Endothelial cell of hepatic sinusoid (primary cell): ENCODE results near the gene CMTM6.
"Not testable (repeated sequence)": the region's sequence is repeated elsewhere in the genome, so short reads cannot be mapped to it uniquely, and the experiment has no call there.

Experiments used
- in situ Hi-C: cut with HindIII; loops from 2 replicates; pipeline ENCODE4 v1.10.0; 2017; ENCODE audit warnings: low sequenced_read_pairs

The CMTM6 gene

GRCh38 chr3:32450426-32450825 is 52.2 kb downstream of the CMTM6 start:
- in situ Hi-C loops = no loop called here

DNA sequence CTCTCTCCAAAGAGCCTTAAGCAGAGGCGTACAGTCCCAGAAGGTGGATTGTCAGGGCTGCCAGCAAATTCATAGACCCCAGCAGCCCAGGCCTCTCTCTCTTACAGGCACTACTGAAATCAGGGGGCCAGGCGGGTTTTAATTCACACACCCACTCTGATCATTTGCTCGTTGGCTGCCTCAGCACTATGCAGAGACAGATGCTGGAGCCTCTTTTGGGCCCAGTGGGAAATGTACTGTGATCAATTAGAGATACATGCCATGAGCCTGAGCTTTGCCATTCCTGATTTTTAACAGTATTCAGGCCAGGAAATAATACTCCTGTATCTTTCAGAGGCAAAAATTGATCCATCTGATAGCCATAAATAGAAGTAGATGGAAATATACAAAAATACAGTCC is 53.0 kb downstream of the CMTM6 start:
- in situ Hi-C loops = no loop called here

- in situ Hi-C loops = no loop called here
These were observed 53.8 kb downstream of the CMTM6 start for GRCh38 chr3:32448686-32449474.

GRCh38 chr3:32447865-32448400 is 54.7 kb downstream of the CMTM6 start:
- in situ Hi-C loops = no loop called here

DNA sequence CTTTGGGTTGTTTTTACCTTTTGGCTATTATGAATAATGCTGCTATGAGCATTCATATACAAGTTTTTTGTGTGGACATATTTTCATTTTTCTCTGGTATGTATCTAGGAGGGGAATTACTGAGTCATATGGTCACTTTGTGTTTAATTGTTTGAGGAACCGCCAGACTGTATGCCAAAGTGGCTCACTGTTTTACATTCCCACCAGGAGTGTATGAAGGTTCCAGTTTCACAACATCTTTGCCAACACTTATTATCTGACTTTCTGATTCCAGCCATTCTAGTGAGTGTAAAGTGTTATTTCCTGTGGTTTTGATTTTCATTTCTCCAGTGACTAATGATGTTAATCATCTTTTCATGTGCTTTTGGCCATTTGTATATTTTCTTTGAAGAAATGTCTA is 59.2 kb downstream of the CMTM6 start:
- in situ Hi-C loops = no loop called here

DNA sequence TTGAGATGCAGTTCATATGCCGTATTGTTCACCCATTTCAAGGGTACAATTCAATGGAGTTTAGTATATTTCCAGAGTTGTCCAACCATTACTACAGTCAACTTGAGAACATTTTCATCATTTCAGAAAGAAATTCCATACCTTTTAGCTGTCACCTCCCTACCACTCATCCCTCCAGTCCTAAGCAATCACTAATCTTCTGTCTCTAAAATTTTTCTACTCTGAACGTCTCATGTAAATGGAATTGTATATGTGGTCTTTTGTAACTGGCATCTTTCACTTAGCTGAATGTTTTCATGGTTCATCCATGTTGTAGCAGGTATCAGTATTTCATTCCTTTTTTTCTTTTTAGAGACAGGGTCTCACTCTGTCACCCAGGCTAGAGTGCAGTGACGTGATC is 59.9 kb downstream of the CMTM6 start:
- in situ Hi-C loops = no loop called here

- in situ Hi-C loops = no loop called here
These were observed 61.9 kb downstream of the CMTM6 start for GRCh38 chr3:32440611-32441350.

GRCh38 chr3:32439421-32439820 is 63.2 kb downstream of the CMTM6 start:
- in situ Hi-C loops = not testable (repeated sequence)

- in situ Hi-C loops = no loop called here
These were observed 63.9 kb downstream of the CMTM6 start for GRCh38 chr3:32438596-32439344.

GRCh38 chr3:32437896-32438295 is 64.8 kb downstream of the CMTM6 start:
- in situ Hi-C loops = no loop called here

GRCh38 chr3:32436816-32437189 is 65.8 kb downstream of the CMTM6 start:
- in situ Hi-C loops = no loop called here

GRCh38 chr3:32435911-32436815 is 66.5 kb downstream of the CMTM6 start:
- in situ Hi-C loops = no loop called here

- in situ Hi-C loops = no loop called here
These were observed 68.4 kb downstream of the CMTM6 start for GRCh38 chr3:32434206-32434605.

GRCh38 chr3:32432711-32433530 is 69.7 kb downstream of the CMTM6 start:
- in situ Hi-C loops = no loop called here

- in situ Hi-C loops = no loop called here
These were observed 70.5 kb downstream of the CMTM6 start for GRCh38 chr3:32432045-32432710.

DNA sequence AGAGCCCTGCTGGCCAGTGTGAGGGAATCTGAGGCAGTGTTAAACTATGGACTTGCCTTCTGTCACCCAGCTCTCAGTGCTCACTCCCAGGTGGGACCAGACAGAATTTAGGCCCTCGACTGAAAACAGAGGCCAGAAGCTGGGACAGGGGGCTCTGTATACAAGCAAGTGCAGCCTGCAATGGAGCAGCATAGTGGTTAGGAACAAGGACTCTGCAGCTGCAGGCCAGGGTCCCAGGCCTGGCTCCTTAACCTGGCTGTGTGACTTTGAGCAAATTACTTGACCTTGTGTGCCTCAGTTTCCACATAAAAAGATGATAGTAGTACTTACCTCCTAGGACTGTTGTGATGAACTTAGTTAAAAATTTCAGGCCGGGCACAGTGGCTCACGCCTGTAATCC is 71.2 kb downstream of the CMTM6 start:
- in situ Hi-C loops = no loop called here
